Body of pancreas (tissue), 4 donors: ENCODE data around the gene NACA2.

Experiments used
- CTCF ChIP-seq, 7 experiments: fragments of 450-650 bp in 4 of 7; fragments of 200-600 bp in 3 of 7; sonication (generic) in 3 of 7; IDR thresholded peaks; one replicate each; pipeline ENCODE4 v1.5.1; 2016 to 2019; ENCODE audit warnings: antibody characterized with exemption in 7 of 7
- POLR2A ChIP-seq, 3 donors: fragments of 450-650 bp; IDR thresholded peaks; one replicate each; pipeline ENCODE4 v1.6.1; 2016; ENCODE audit warnings: antibody characterized with exemption in 3 of 3, mild to moderate bottlenecking in 2 of 3

GRCh38 chr17:61619493-61619892 lies 28.5 kb upstream of the NACA2 start:
- TF ChIP-seq POLR2A (IDR thresholded peaks at IDR 0.05) (no peak), CTCF (IDR thresholded peaks at IDR 0.05) (no peak)
